ENCODE measurements around the gene TFAP2A.

Gene TFAP2A

GRCh38 chr6:10382322-10382721 is 32.6 kb downstream of the TFAP2A start:
- no peak for DNase-seq

GRCh38 chr6:10381830-10382208 is 33.1 kb downstream of the TFAP2A start:
- no peak for DNase-seq

- no peak for DNase-seq
Measured at GRCh38 chr6:10381133-10381829, 33.6 kb downstream of the TFAP2A start.

- DNase-seq = no peak
Measured at GRCh38 chr6:10375391-10375969, 39.4 kb downstream of the TFAP2A start.

- no peak for DNase-seq
Measured at GRCh38 chr6:10373642-10374359, 41.1 kb downstream of the TFAP2A start.

- DNase-seq = no peak
Measured at GRCh38 chr6:10369896-10370295, 45.0 kb downstream of the TFAP2A start.

- no peak for DNase-seq
Measured at GRCh38 chr6:10368861-10369260, 46.0 kb downstream of the TFAP2A start.

GRCh38 chr6:10363911-10364310 is 51.0 kb downstream of the TFAP2A start:
- DNase-seq = no peak

- DNase-seq = no peak
Measured at GRCh38 chr6:10362300-10362699, 52.6 kb downstream of the TFAP2A start.

- no peak for DNase-seq
Measured at GRCh38 chr6:10361428-10361827, 53.4 kb downstream of the TFAP2A start.

- no peak for DNase-seq
Measured at GRCh38 chr6:10359581-10359980, 55.3 kb downstream of the TFAP2A start.

- DNase-seq = no peak
Measured at GRCh38 chr6:10355115-10355702, 59.7 kb downstream of the TFAP2A start.

- no peak for DNase-seq
Measured at GRCh38 chr6:10351791-10352190, 63.1 kb downstream of the TFAP2A start.

GRCh38 chr6:10350720-10351119 is 64.2 kb downstream of the TFAP2A start:
- no peak for DNase-seq

GRCh38 chr6:10347561-10348327 is 67.1 kb downstream of the TFAP2A start:
- no peak for DNase-seq
